CD4-positive, alpha-beta T cell treated with Interleukin-6 for 4 hours (primary cell): ENCODE measurements around the gene CAMTA1.

ENCODE experiments used
- DNase-seq: peaks from one replicate; pipeline ENCODE4 v3.0.0-alpha.2; 2020; ENCODE audit warnings: mixed read lengths

CAMTA1 gene

DNA sequence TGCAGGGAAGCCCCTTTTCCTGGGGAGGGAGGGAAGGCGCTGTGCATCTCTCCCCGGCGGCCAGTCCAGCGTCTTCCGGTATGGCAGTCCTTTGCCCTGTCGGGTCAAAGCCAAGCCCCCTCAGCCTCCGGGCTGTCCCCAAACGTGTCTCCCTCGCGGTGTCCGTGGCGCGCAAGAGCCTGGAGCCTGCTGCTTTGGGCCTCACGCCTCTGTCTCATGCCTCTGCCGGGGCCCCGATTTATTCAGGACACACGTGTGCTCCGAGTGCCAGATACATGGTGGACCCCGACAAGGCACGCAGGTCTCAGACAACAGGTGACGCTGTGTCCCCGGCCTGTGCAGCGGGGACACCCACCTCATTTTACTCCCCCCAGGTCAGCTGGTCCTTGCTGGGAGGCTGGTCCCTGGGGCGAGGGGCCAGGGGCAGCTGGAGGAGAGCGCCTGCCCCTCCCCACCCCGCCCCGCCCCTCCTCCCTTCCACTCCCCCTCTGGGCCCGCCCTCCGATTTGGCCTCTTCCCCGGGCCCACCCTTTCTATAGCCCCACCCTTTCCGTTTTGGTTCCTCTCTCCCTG, 176.7 kb downstream of the CAMTA1 start:
- no peak for DNase-seq

DNA sequence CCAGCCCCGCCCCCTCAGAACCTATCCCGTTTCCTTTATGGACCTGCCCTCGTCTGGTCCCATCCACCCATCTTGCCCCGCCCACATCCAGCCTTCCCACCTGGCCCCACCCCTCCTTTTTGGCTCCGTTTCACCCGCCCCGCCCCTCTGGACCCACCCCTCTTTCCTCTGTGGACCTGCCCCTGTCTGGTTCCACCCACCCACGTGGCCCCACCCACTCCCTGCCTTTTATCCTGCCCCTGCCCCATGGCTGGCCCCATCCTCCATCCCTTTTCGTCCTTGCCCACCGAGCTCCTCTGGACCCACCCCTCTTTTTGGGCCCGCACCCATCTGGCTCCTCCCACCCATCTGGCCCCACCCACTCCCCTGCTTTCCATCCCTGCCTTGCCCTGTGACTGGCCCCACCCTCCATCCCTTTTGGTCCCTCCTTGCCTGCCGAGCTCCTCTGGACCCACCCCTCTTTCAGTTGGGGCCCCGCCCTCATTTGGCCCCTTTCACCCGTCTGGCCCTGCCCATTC, 177.3 kb downstream of the CAMTA1 start:
- peak; percentile 56 for DNase-seq

DNA sequence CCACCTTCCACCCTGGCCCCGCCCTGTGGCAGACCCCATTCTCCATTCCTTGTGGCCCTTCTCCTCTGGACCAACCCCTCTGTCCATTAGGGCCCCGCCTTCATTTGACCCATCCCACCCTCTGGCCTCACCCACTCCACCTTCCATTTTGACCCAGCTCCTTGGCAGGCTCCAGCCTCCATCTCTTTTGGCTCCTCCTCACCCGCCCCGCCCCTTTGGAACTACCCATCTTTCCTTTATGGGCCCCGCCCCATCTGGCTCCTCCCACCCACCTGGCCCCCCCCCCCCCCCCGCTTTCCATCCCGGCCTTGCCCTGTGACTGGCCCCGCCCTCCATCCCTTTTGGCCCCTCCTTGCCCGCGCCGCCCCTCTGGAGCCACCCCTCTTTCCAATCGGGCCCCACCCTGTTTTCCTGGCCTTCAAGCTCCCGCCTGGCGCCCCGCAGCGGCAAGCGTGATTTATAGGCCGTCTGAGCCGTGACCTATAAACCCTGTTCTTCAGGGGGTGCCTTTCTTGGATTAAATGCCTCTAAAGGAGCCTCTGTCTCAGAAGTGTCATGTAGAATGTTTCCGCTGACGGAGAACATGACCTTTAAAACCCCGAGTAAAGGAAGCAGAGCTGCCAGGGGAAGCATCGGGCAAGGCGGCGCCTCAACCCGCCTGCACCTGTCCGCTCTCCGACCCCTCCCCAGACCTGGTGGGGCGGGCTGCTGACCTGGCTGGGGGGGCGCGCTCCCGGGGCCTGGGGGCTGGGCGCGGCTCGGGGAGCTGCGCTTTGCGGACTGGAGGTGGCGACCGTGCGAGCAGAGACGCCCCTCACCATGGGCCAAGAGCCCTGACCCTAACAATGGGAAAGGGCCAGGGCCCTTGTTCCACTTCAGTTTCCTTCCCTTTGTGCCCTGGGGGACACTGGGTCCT, 178.0 kb downstream of the CAMTA1 start:
- DNase-seq: peak; percentile 63

DNA sequence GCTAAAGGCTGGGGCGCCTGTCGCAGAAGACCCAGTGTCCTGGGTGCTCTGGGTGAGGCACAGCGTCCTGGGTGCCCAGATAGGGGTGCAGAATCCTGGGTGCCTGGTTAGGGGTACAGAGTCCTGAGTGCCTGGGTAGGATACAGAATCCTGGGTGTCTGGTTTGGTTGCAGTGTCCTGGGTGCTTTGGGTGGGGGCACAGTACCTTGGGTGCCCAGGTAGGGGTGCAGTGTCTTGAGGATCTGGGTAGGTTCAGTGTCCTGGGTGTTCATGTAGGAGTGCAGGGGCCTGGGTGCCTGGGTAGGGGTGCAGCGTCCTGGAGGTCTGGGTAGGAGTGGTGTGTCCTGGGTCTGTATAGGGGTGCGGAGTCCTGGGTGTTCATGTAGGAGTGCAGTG, 178.7 kb downstream of the CAMTA1 start:
- DNase-seq: no peak

DNA sequence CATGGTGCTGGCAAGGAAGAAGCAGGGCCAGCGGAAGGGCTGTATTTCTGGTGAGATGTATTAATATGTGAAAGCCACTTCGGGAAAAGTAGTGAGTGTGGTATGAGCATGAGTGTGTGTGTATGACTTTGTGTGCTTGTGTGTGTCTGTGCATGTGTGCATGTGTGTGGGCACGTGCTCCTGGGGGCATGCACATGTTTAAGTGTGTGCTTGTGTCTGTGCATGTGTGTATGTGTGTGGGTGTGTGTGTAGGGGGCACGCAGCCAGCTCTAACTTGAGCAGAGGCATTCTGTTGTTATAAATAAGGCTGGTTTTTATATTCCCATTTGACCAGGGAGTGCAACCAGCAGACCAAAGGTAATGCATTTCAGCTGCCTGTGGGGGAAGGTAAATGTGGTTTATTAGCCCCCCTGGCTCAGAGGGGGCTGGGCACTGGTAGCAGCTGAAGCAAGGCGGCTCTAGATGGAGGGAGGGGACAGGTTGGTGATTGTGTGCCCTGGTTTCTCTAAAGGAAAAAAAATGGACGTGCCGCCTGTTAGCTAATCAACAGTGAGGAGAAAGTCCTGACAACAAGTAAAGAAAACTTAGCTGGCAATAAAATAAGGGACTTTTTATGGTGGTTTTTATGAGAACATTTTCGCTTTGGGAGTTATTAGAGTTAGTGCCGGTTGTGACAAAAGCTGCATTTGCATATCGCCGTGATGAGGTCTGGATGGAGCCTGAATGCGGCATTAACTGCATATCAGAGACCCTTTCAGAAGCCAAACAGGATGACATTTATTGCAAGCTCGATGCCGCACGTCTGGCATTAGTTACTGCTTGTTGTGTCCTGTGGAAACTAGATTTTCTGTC, 180.1 kb downstream of the CAMTA1 start:
- DNase-seq: no peak

DNA sequence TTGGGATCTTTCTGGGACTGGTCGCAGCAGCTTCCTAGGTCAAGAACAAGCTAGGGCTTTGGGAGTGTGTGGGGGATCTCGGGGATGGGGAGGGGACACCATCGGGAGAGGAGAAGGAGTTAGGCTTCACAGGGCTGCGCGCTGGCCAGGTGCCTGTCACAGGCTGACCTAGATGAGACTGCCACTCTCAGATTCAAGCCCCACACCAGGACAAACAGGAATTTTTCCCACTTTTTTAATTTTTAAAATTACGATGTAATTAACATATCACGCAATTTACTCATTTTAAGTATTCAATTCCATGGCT, 180.6 kb downstream of the CAMTA1 start:
- DNase-seq: no peak

DNA sequence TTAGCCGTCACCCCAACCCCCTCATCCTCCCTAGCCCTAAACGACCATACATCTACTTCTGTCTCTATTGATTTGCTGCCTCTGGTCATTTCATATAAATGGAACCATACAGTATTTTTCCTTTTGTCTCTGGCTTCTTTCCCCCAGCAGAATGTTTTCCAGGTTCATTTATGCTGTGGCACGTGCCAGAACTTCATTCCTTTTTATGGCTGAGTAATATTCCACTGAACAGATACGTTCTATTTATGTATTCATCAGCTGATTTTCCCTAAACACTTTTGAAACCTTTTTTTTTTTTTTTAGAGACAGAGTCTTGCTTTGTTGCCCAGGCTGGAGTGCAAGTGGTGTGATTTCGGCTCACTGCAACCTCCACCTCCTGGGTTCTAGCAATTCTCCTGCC, 181.1 kb downstream of the CAMTA1 start:
- no peak for DNase-seq

DNA sequence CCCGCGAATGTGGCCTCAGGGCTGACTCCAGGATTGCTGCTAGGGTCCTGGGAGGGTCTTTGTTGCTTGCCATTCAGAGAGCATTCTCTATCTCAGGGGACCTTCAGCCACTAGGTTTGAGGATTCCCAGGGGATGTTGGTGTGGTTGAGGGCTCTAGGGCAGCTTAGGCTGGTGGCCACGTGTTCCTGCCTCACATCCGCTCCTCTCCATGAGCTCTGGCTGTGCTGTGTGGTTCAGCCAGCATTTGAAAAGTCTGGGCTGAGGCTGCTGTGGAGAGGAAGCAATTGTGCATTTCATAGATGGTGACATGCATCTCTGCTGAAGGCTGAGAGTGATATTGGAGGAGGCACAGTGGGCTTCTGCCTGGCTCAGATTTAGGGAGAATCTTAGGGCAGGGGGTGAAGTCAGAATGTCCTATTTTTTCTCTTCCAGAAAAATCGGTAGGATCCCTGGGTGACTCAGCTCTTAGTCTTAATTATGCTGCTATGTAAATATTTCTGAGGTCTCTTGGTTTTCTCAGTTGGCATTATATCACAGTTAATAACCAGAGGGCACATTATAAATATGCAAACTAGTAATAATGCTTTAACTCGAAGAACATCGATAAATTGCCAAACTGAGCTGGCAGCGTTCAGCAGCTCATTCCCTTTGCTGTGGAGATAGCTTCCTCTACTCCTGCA, 182.3 kb downstream of the CAMTA1 start:
- no peak for DNase-seq

DNA sequence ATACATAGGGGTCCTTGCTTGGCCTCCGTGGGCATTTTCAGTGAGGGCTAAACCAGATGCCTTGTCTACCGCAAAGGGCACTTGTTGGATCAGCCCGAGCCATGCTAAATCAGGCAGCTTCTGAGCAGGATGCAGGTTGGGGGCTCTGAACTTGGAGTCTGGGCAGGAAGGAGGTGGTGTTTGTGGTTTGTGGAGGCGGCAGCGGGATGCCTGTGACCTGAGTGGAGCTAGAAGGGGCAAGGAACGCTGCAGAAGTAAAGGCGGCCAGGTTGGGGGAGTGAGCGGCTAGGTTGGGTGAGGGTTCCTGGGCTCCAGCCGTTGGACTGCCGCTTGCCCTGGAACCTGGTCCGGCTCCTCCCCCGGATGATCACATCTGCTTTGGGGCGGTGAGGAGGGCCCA, 183.9 kb downstream of the CAMTA1 start:
- peak; percentile 25 for DNase-seq

DNA sequence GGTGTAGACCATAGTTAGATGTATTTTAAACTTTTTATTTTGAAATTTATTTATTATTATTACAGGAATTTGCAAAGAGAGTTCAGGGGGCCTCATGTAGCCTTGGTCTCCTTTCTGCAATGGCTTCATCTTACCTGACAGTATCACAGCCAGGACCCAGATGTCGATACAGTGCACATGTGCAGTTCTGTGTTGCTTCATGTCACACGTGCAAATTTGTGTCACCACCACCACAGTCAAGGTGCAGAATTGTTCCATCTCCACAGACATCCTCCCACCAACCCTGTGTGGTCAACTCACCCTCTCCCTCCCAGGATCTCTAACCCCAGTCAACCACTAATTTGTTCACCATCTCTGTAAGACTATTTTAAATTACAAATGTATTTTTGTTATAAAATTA, 184.5 kb downstream of the CAMTA1 start:
- no peak for DNase-seq

DNA sequence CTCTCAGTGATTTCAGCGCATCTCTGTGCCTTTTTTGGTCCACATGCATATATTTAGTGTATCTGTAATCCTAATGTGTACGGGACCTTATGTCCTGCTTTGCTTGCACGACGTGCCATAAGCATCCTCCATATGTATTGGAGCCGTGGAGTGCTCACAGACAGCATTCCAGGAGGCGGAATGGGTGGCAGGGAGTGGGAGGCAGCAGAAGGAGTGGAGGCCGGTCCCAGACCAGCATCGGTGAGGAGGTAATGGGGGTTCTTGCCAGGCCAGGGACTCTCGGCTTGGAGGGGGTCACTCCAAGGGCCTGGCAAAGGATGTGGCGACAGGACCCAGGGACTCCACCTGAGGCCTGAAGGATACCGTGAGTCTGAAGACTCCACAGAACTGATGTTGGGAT, 185.0 kb downstream of the CAMTA1 start:
- no peak for DNase-seq

DNA sequence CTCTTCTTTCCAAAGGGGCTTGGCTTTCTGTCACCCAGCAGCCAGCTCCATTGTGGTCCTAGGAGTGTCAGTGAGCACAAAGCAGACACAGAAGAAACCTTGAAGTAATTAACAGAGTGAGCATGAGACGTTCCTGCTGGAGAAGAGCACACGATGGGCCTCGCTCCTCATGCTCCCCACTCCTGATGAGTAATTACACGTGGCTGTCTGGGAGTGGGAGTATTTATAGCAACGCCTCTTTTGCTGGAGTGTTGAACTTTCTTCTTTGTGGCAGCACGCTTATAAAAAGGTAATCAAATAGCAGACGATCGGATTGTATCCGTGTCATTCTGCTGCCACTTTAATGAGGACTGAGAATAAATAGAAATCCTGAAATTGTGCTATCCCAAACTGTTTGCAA, 185.8 kb downstream of the CAMTA1 start:
- DNase-seq: no peak

DNA sequence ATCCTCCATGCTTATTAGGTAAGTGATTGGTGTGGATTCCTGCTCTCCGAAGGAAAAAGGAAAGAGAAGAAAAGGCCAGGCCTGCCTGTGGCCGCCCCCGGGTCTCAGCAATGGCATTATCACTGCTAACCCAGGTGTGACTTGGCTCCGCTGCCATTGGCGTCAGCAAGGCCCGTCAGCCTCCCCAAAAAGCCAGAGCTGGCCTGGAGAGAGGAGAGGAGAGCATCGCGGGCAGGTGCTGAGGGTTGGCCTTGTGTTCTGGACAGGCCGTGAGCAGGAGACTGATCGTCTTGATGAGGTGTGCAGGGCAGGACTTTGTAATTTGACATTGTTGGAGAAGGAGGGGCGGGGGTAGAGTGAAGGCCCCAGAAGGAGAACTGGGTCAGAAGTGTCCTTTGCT, 186.4 kb downstream of the CAMTA1 start:
- no peak for DNase-seq

DNA sequence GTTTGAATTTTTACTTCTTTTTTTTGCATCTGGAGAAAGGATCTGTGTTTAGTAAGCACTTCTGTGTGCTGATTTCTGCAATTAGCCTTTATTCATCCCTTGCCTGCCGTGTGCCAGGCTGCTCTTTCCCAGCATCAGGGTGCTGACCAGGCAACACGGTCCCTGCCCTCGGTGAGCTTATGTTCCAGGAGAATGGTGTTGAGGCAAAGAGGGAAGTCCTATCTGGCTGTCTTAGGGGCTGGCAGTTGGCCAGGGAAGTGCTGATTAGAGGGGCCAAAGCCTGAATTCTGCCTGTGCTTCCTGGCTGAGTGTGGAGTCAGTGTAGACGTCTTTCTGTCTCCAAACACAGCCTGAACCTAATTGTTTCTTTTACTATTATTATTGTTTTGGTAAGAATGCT, 187.1 kb downstream of the CAMTA1 start:
- no peak for DNase-seq

DNA sequence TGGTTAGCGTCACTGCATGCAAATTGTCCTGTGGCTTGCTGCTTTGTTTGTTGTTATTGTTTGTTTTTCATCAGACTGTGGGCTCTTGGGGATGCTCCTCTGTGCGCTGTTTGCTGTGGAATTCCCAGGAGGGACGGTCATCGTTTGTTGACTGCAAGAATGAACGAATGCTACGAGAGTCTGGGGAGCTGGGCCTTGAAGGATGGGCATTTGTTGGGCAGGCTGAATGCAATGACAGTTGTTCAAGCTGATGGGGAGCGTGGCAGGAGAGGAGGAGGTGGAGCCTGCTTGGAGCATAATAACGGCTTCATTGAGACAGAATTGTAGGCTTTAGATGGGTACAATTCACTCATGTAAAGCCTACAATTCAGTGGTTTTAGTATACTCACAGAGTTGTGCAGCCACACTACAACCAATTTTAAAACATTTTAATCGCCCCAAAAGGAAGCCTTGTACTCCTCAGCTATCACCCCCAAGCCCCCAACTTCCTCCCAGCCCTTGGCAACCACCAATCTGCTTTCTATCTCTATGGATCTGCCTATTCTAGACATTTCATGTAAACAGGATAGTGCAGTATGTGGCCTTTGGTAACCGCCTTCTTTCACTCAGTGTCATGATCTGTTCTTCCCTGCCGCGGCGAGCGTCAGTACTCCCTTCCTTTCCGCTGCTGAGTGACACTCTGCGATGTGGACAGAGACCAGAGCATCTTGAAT, 190.2 kb downstream of the CAMTA1 start:
- DNase-seq: no peak

DNA sequence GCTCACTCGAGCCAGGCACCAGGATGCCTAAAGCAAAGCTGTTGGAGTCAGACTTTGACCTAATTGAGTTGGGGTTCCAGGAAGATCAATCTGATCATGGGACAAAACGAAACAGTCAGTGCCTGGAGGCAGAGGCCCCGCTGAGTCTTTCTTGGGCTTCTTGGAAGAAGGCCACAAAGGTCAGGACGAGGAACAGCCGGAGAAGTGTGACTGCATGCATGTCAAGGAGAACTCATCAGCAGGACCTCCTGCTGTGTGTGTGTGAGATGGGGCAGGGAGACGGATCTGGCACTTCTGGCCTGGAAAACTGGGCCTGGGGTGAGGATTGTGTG, 190.8 kb downstream of the CAMTA1 start:
- DNase-seq: no peak

DNA sequence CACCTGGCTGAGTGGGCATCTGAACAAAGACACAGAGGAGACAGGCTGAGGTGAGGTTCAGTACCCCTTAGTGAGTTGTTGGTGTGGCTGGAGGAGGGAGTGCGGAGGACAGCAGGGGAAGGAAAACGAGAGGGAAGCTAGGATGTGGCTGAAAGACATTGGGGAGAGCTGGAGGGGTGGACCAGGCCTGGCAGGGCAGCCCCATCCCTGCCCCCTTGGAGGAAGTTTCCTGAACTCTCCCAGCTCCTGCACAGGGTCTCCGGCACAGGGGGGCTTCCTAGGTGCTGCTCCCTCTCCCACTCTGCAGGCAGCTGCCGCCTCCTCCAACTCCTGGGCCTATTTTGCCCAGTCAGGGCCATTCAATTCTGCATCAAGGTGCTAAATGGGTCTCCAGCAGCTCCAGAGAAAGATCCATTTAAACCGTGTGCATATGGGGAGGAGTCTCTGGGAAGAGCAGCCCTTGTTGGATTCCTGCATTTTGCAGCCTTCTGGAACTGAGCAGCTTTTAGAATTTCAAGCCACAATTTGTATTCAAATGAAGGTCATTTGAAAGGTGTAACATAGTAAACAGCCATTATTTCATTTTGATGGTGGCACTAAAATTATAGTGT, 193.9 kb downstream of the CAMTA1 start:
- DNase-seq: no peak

DNA sequence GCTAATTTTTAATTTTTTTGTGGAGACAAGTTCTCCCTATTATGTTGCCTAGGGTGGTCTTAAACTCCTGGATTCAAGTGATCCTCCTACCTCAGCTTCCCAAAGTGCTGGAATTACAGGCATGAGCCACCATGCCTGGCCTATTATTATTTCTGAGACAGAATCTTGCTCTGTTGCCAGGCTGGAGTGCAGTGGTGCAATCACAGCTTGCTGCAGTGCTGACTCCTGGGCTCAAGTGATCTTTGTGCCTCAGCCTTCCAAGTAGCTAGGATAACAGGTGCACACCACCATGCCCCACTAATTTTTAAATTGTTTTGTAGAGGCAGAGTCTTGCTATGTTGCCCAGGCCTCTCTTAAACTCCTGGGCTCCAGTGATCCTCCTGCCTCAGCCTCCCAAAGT, 196.3 kb downstream of the CAMTA1 start:
- no peak for DNase-seq

DNA sequence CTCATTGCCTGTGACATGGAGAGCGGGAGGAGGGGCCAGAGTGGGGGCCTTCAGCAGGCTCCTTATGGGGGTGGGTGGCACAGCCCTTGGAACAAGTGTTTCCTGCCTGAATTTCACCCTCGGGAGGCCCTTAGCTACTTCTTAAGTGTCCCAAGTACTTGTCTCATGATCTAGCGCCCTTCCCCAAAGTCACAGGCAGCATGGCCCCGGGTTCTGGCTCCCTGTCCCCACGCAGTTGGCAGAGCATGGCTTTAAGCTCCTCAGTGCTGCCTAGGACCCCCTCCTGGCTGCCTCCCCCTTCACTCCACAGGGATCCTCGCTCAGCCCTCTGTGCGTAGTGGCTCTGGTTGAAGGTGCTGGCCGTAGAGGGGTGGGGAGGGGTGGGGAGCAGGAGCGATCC, 197.2 kb downstream of the CAMTA1 start:
- DNase-seq: no peak

DNA sequence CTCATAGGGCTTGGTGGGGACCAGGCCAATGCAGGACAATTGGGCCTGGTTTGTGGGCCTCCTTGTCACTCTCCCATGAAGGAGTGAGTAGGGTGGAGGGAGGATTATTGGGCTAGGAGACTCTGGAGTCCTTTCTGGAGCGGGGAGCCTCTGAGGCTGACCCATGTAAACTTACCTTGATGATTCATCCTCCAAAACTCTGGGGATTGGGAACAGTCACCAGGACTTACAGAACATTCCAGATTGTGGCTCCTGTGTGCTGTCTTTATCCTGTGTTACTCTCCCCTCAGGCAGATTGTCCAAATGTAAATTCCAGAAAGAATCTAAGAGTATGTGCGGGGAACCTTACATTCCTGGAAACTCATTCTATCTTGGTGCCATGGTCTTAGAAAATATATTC, 197.6 kb downstream of the CAMTA1 start:
- no peak for DNase-seq

DNA sequence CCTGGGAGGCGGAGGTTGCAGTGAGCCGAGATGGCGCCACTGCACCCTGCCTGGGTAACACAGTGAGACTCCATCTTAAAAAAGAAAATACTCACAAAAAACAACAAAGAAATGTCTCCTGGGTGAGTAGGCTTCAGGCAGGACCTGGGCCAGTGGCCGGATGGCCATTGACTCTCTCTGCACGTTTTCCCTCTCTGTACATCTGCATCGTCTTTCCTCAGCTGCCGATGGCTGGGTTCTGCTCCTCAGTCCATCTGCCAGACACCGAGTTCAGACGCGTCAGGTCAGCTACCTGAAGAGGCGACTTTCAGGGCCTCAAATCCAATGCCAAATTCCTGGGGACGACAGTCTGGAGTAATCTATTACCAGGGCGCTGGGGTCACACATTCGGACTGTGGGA, 199.3 kb downstream of the CAMTA1 start:
- DNase-seq: no peak

DNA sequence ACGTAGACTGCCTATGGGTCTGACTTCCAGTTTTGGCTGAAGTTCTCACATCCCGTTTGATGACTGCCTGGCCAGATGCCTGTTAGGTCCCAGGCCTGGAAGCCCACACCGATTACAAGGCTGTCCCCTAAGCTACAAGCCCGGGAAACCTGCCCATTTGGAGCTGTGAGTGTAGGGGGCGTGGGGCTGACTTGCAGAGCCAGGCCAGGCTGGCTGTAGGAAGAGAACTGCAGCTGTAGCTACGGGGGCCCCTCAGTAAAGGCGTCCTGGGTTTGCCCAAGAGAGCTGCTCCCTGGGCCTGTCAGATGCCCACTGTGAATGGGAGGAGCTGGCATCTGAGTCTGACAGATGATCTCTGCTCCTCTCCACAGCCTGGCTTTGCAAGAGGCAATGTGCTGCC, 199.7 kb downstream of the CAMTA1 start:
- no peak for DNase-seq
